DND-41 (cell line): ENCODE measurements around the gene TSC22D4.

Experiments
- CTCF ChIP-seq: IDR thresholded peaks from 2 replicates; pipeline ENCODE4 v1.5.1; 2012; ENCODE audit warnings: borderline replicate concordance, low read length, moderate library complexity, mild to moderate bottlenecking; ENCODE audit not compliant: poor library complexity, severe bottlenecking; ENCODE audit errors: extremely low read depth
- EZH2 ChIP-seq: IDR thresholded peaks from 3 replicates; pipeline ENCODE4 v1.6.1; 2012; ENCODE audit warnings: borderline replicate concordance, low read depth, mild to moderate bottlenecking, moderate library complexity, low read length, inconsistent platforms; ENCODE audit not compliant: severe bottlenecking

DNA sequence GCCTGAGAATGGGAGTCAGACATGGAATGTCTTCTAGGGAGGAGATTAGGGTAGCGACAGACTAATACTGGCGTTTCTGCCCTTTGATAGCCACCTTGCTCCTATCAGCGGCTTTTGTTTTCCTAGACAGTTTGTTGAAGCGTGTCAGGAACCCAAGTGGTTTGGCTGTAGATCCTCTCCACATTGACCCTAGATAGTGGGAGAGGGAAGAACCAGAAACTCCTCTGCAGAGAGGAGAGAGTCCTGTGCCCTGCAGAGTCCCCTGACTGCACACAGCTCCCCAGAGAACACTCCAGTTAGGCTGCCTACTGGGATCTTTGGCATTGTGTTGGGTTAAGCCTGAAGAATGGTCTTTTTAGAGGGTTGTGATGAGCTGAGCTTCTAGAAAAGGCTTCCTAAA, 47.0 kb downstream of the TSC22D4 start:
- no peak for TF ChIP-seq CTCF
- no peak for TF ChIP-seq EZH2
